K562 (cell line): ENCODE measurements around the gene ENG. TPM values are rescaled to one million over a fixed set of nuclear protein-coding genes. Genes with fewer than 3 reads are reported as not detected.
A peak's percentile ranks its signal among the peaks of the same experiment; 100 is the strongest.

Experiments used
- ATAC-seq: fragments of 200-7000 bp; cut with Tn5 transposase; 3 replicates; pipeline ENCODE4 v1.9.1; 2020; ENCODE audit warnings: moderate library complexity
- BruUV-seq: library from RNA; stranded (reverse); fragments of 400-500 nt; replicated peaks from 2 replicates; lab custom pipeline; 2021; lab: Mats Ljungman, UMichigan
- CTCF ChIA-PET: fragments of 300-600 bp; formaldehyde crosslinking; extraction: SDS; loops from one replicate; lab custom pipeline; 2021; ENCODE audit warnings: low intra/inter-chr PET ratio; lab: Yijun Ruan, JAX
- POLR2A ChIA-PET: fragments of 300-600, 350-650 bp; sonication (Branson Sonifier 250); formaldehyde crosslinking; extraction: SDS; loops from one replicate; lab custom pipeline; 2021; ENCODE audit warnings: antibody characterized with exemption, inconsistent platforms; lab: Yijun Ruan, JAX
- DNase-seq, 4 experiments: peaks; one replicate each; pipeline versions ENCODE4 v3.0.0 to v3.0.0-alpha.2; 2011 to 2018; ENCODE audit warnings: low spot score in 3 of 4, mixed read lengths in 3 of 4; ENCODE audit errors: extremely low read depth in 1 of 4
- FAIRE-seq: peaks from 2 replicates; lab custom pipeline; 2011; peaks lifted over from hg19 to GRCh38; lab: Jason Lieb, UNC
- H2AFZ ChIP-seq: 2 replicates; pipeline ENCODE4 v1.6.0; 2011; ENCODE audit warnings: low read depth, low read length, control low read depth, inconsistent platforms
- H3K27ac ChIP-seq: fragments of 200-600 bp; 3 replicates; pipeline ENCODE4 v1.8.0; 2011; ENCODE audit warnings: low read depth, mild to moderate bottlenecking, control low read depth, inconsistent platforms, low read length, moderate library complexity, mixed read lengths; ENCODE audit errors: extremely low read depth
- H3K27me3 ChIP-seq, 2 experiments: fragments of 300-600 bp in 1 of 2; 2 replicates in 1 of 2; 3 replicates in 1 of 2; pipeline versions ENCODE4 v1.6.0 to v1.8.0; 2011; ENCODE audit warnings: inconsistent platforms in 2 of 2, low read length in 2 of 2, mild to moderate bottlenecking in 1 of 2, mixed read lengths in 1 of 2, moderate library complexity in 1 of 2; ENCODE audit not compliant: control insufficient read depth in 2 of 2, insufficient read depth in 2 of 2
- H3K36me3 ChIP-seq: fragments of 300-600 bp; 3 replicates; pipeline ENCODE4 v1.8.0; 2011; ENCODE audit warnings: mild to moderate bottlenecking, low read length, inconsistent platforms; ENCODE audit not compliant: control insufficient read depth, insufficient read depth
- H3K4me1 ChIP-seq, 2 experiments: fragments of 200-600 bp in 1 of 2; replicated peaks in 1 of 2; 2 replicates in 1 of 2; 3 replicates in 1 of 2; pipeline versions ENCODE4 v1.5.1 to v1.8.0; 2011; ENCODE audit warnings: inconsistent platforms in 2 of 2, low read length in 2 of 2, mild to moderate bottlenecking in 1 of 2, mixed read lengths in 1 of 2, moderate library complexity in 1 of 2; ENCODE audit not compliant: control insufficient read depth in 2 of 2, insufficient read depth in 2 of 2
- H3K4me2 ChIP-seq: 2 replicates; pipeline ENCODE4 v1.6.1; 2011; ENCODE audit warnings: low read length, control low read depth, inconsistent platforms, mixed read lengths; ENCODE audit not compliant: insufficient read depth
- H3K4me3 ChIP-seq: fragments of 200-600 bp; sonication (generic), shearing (Covaris generic); 2 replicates; pipeline ENCODE4 v1.5.1; 2016; ENCODE audit warnings: control low read depth, inconsistent platforms
- H3K79me2 ChIP-seq: fragments of 200-600 bp; 3 replicates; pipeline ENCODE4 v1.8.0; 2011; ENCODE audit warnings: low read length, inconsistent platforms; ENCODE audit not compliant: control insufficient read depth, insufficient read depth
- H3K9ac ChIP-seq, 2 experiments: 2 replicates each; pipeline versions ENCODE4 v1.6.0 to v1.6.1; 2011; ENCODE audit warnings: low read depth in 2 of 2, low read length in 2 of 2, control low read depth in 1 of 2, inconsistent platforms in 1 of 2, mild to moderate bottlenecking in 1 of 2, mixed read lengths in 1 of 2; ENCODE audit not compliant: insufficient read depth in 1 of 2
- H3K9me1 ChIP-seq: one replicate; pipeline ENCODE4 v1.6.0; 2011; ENCODE audit warnings: inconsistent platforms, mild to moderate bottlenecking, low read length, moderate library complexity; ENCODE audit not compliant: control insufficient read depth, insufficient read depth
- H3K9me3 ChIP-seq: replicated peaks from 2 replicates; pipeline ENCODE4 v1.5.1; 2011; ENCODE audit warnings: low read depth, low read length, inconsistent platforms; ENCODE audit not compliant: control insufficient read depth, insufficient read depth
- H4K20me1 ChIP-seq: replicated peaks from 2 replicates; pipeline ENCODE4 v1.6.1; 2011; ENCODE audit warnings: low read length, inconsistent platforms, mixed read lengths; ENCODE audit not compliant: control insufficient read depth, insufficient read depth
- ADNP ChIP-seq: fragments of 200-800 bp; sonication (Bioruptor generic); IDR thresholded peaks from 2 replicates; pipeline ENCODE4 v1.6.1; 2016; ENCODE audit warnings: missing genetic modification characterization, missing compliant biosample characterization
- ASH1L ChIP-seq: fragments of 450-650 bp; IDR thresholded peaks from 2 replicates; pipeline ENCODE4 v1.6.1; 2018; ENCODE audit warnings: borderline replicate concordance, mild to moderate bottlenecking, low read depth; ENCODE audit not compliant: partially characterized antibody
- GABPA ChIP-seq: fragments of 200-800 bp; sonication (Bioruptor generic); conservative IDR thresholded peaks from 2 replicates; pipeline ENCODE4 v1.6.1; 2016; ENCODE audit warnings: low read depth, missing genetic modification characterization, missing compliant biosample characterization
- HDAC2 ChIP-seq: fragments of 450-650 bp; IDR thresholded peaks from 2 replicates; pipeline ENCODE4 v1.6.1; 2016; ENCODE audit warnings: mild to moderate bottlenecking
- HOXB6 ChIP-seq: fragments of 250-450 bp; sonication (Bioruptor Pico); IDR thresholded peaks from 2 replicates; pipeline ENCODE4 v1.5.1; 2022; ENCODE audit warnings: mild to moderate bottlenecking, borderline replicate concordance
- JUND ChIP-seq, 2 experiments: IDR thresholded peaks; 2 replicates in 1 of 2; 3 replicates in 1 of 2; pipeline ENCODE4 v1.6.1; 2011; ENCODE audit warnings: borderline replicate concordance in 2 of 2, low read depth in 2 of 2, low read length in 2 of 2, improper control_type of control experiment in 1 of 2, missing biosample characterization in 1 of 2, missing genetic modification characterization in 1 of 2, missing genetic modification reagents in 1 of 2
- KDM1A ChIP-seq, 2 experiments: fragments of 450-650 bp; IDR thresholded peaks; 2 replicates each; pipeline ENCODE4 v1.6.1; 2016; ENCODE audit warnings: mild to moderate bottlenecking in 2 of 2
- KDM2B ChIP-seq: fragments of 250-450 bp; sonication (Bioruptor Pico); IDR thresholded peaks from 2 replicates; pipeline ENCODE4 v1.8.0; 2021; ENCODE audit warnings: mild to moderate bottlenecking, moderate library complexity
- LEF1 ChIP-seq: fragments of 450-650 bp; IDR thresholded peaks from 2 replicates; pipeline ENCODE4 v1.6.1; 2016; ENCODE audit warnings: mild to moderate bottlenecking
- NR0B1 ChIP-seq: fragments of 450-650 bp; IDR thresholded peaks from one replicate; pipeline ENCODE4 v1.6.1; 2018; ENCODE audit warnings: mild to moderate bottlenecking, moderate library complexity; ENCODE audit not compliant: partially characterized antibody
- PTBP1 ChIP-seq: fragments of 200-400 bp; formaldehyde crosslinking; IDR thresholded peaks from 2 replicates; pipeline ENCODE4 v1.6.1; 2017; ENCODE audit warnings: low read depth, low read length
- PTRF ChIP-seq: fragments of 450-650 bp; IDR thresholded peaks from 2 replicates; pipeline ENCODE4 v1.6.1; 2016; ENCODE audit warnings: mild to moderate bottlenecking, missing genetic modification characterization, missing compliant biosample characterization
- STAG1 ChIP-seq: sonication (generic); formaldehyde crosslinking; IDR thresholded peaks from 2 replicates; pipeline ENCODE4 v1.5.0; 2020; ENCODE audit warnings: missing genetic modification reagents, borderline replicate concordance
- VEZF1 ChIP-seq: fragments of 200-800 bp; sonication (Bioruptor generic); IDR thresholded peaks from 2 replicates; pipeline ENCODE4 v1.6.1; 2017; ENCODE audit warnings: missing genetic modification characterization, missing compliant biosample characterization
- ZBTB34 ChIP-seq: fragments of 250-450 bp; sonication (Bioruptor Pico); IDR thresholded peaks from 2 replicates; pipeline ENCODE4 v1.8.0; 2021; ENCODE audit warnings: mild to moderate bottlenecking, moderate library complexity
- ZNF316 ChIP-seq: fragments of 450-650 bp; IDR thresholded peaks from 2 replicates; pipeline ENCODE4 v1.6.1; 2016
- WGBS: fragments of 100-300 bp; shearing (Covaris generic); methylation state at CpG from one replicate; pipeline ENCODE4 v1.1.6; 2016; ENCODE audit warnings: low coverage, mixed read lengths; ENCODE audit not compliant: insufficient coverage; ENCODE audit errors: missing lambda C conversion rate; 5-methylcytosine and 5-hydroxymethylcytosine counted together
- in situ Hi-C: fragments of 300-500 bp; cut with MboI; formaldehyde crosslinking; loops from 4 replicates; pipeline ENCODE4 v1.15.0; 2018; ENCODE audit warnings: inconsistent platforms, mixed read lengths
- intact Hi-C: fragments of 100-400 bp; cut with micrococcal nuclease; formaldehyde crosslinking; loops from 2 replicates; pipeline ENCODE4 v1.14.2; 2022
- polyA plus RNA-seq, 8 experiments: library from polyadenylated mRNA; depleted of rRNA in 4 of 8; stranded (reverse) in 5 of 8; unstranded in 3 of 8; fragments of >200 nt; fragmentation: Nextera tagmentation in 2 of 8; fragmentation: Illumina TruSeq in 1 of 8; extraction: Ambion mirVana in 2 of 8; extraction: Trizol in 1 of 8; gene quantifications; 2 replicates each; pipeline versions ENCODE4 v1.2.1 to v1.2.3, GENCODE V29; 2011 to 2014; ENCODE audit warnings: inconsistent platforms in 1 of 8, missing spikeins in 1 of 8
- total RNA-seq, 7 experiments: library from RNA; depleted of rRNA in 6 of 7; stranded (reverse); fragments of >200 nt in 6 of 7; fragmentation: Illumina TruSeq in 2 of 7; extraction: Trizol in 2 of 7; gene quantifications; 2 replicates each; pipeline versions ENCODE4 v1.2.1 to v1.2.3, GENCODE V29; 2011 to 2021; ENCODE audit warnings: low replicate concordance in 1 of 7

Gene ENG
- total and polyA plus RNA-seq, 9 of the 15 experiments (the other 6 are each of a cell fraction or from before 2014, with no cell fraction given) = 0.04 to 0.40 (median 0.14) TPM; not detected in 1

- TF ChIP-seq VEZF1 = no peak
- TF ChIP-seq LEF1 = no peak
- no peak for TF ChIP-seq KDM2B (CRISPR knock-in tag)
These were observed 42.4 kb downstream of the ENG start (continued) for GRCh38 chr9:127812011-127812410.

- Histone ChIP-seq H3K4me1 (peaks cover 12 to 40% of the 10 kb centered on the region in 2 experiments), H3K36me3 (peaks cover 86% of the 10 kb centered on the region), H3K79me2 (peaks cover 3% of the 10 kb centered on the region; the same call in 1 of the 3 replicates), H3K9me1 (peaks cover 2% of the 10 kb centered on the region), H3K9me3 (no peaks in the 10 kb centered on the region), H3K27me3 (no peaks in the 10 kb centered on the region), H4K20me1 (peaks cover 7% of the 10 kb centered on the region), H3K4me2 (peak overlapping the region; percentile 57; the same call in 1 of the 2 replicates), H3K9ac (peak overlapping the region in 1 of 2 experiments; percentile 70; a peak in 1 of 4 replicates), H3K4me3 (no peak overlapping the region), H3K27ac (no peak overlapping the region; the same call in 2 of the 3 replicates), H2AFZ (no peak overlapping the region)
- FAIRE-seq (no peak), DNase-seq (no peak), ATAC-seq (no peak)
- WGBS = 88% methylated on average over 10 of the region's 10 CpGs
- intact Hi-C loops = no loop called here
- ChIA-PET POLR2A (interaction anchor here (1.0 to 1.8 kb wide), 4 partner anchors 8 to 22 kb away, joined by 3 to 6 read pairs (median 4); partner anchors contain the start of gene FPGS), CTCF (no interaction called here)
- in situ Hi-C loops = no loop called here
- no TSS peak for BruUV-seq
- TF ChIP-seq ZBTB34 (CRISPR knock-in tag) = no peak
- TF ChIP-seq PTBP1 = 0 out of 2 replicates have a peak, but pooled peaks have one; percentile 31
- peak; percentile 62; the same call in 1 of the 2 replicates for TF ChIP-seq ADNP (tag)
- 0 out of 4 replicates have a peak, but pooled peaks of 1 of the 2 experiments have one; percentile 23 for TF ChIP-seq KDM1A (IDR thresholded peaks at IDR 0.05)
- no peak for TF ChIP-seq NR0B1
- no peak for TF ChIP-seq JUND (IDR thresholded peaks at IDR 0.05; ENCODE audit: borderline replicate concordance, low read depth, low read length)
- TF ChIP-seq JUND (tag; IDR thresholded peaks at IDR 0.05; ENCODE audit: borderline replicate concordance, low read depth, low read length) = no peak
- TF ChIP-seq HDAC2 = 0 out of 2 replicates have a peak, but pooled peaks have one; percentile 36
- no peak for TF ChIP-seq STAG1 (CRISPR knock-in tag)
- TF ChIP-seq ASH1L = no peak
- no peak for TF ChIP-seq ZNF316
- no peak for TF ChIP-seq HOXB6 (CRISPR knock-in tag)
- no peak for TF ChIP-seq GABPA (tag)
- no peak for TF ChIP-seq PTRF (tag)
These were observed 43.9 kb downstream of the ENG start for GRCh38 chr9:127810378-127811187.
